GM18507 (cell line): ENCODE measurements around the gene CSN3.

Experiments
- DNase-seq: peaks from one replicate; pipeline ENCODE4 v3.0.0; 2011; ENCODE audit warnings: low read depth; ENCODE audit not compliant: insufficient read length; ENCODE audit errors: extremely low spot score
- FAIRE-seq: peaks from 2 replicates; lab custom pipeline; 2011; peaks lifted over from hg19 to GRCh38; lab: Jason Lieb, UNC

The CSN3 gene

GRCh38 chr4:70280567-70280966, 38.2 kb downstream of the CSN3 start:
- DNase-seq, result no peak
- no peak for FAIRE-seq

DNA sequence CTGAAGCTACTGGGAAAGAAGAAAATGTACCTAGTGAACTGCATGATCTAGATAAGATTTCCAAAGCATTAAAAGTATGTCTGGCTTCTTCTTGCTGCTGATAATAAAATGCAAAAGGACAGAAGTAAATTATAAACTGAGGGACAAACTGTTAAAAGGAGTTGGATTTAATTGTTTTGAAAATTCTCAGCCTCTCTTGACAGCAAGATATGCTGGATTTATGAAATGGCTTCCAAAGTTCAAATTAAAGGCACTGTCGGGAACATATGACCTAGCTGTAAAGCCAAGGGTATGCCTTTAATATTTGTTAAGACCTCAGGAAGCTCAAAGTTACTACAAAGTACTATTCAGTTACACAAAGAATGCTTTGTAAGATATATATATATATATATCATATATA, 46.3 kb downstream of the CSN3 start:
- DNase-seq (no peak), FAIRE-seq (no peak)

DNA sequence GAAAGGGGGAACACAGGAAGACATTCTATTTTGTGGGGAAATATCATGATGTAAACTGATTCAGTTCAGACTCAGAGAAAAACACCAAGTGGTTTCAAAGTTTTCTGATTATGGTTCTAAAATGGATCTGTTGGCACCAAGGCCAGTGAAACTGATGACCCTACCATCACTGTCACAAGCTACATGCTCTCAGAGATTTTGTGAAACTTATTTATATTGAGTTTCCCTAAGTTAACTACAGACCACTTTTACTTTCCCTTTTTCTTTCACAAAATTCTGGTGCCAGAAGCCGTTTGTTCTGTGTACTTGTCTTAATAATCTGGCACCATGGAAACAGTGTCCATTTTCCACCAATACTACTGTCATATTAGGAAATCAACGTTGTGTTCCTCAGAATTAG, 48.9 kb downstream of the CSN3 start:
- DNase-seq (no peak), FAIRE-seq (no peak)

GRCh38 chr4:70297576-70297975, 55.2 kb downstream of the CSN3 start:
- DNase-seq, result no peak
- FAIRE-seq, result no peak

DNA sequence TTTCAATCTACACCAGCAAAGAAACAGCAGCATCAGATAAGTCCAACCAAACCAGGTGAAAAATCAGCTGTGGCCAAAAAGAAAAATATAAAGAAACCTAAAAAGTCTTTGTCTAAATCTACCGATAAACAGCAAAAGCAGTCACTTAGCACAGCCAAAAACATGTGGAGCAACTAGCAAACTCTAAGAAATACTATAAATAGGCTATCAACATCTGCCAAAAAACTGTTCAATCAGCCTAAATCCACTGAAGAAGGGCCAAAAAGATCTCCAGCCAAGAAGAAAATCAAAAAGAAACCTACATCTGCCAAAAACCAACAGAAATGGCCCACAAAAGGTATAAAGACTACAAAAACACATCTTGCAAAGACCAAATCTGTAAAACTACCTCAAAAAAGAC, 55.7 kb downstream of the CSN3 start:
- FAIRE-seq (no peak), DNase-seq (no peak)

- no peak for DNase-seq
- no peak for FAIRE-seq
Observed at GRCh38 chr4:70299643-70300042, 57.2 kb downstream of the CSN3 start.

GRCh38 chr4:70300215-70300614, 57.8 kb downstream of the CSN3 start:
- no peak for FAIRE-seq

More at GRCh38 chr4:70300215-70300614, 57.8 kb downstream of the CSN3 start:
- DNase-seq, result no peak
